Testis (tissue), 3 donors: ENCODE measurements around the gene ZNF837. TPM values are rescaled to one million over a fixed set of nuclear protein-coding genes. Genes with fewer than 3 reads are reported as not detected.

ENCODE experiments used
- DNase-seq: peaks from one replicate; pipeline ENCODE4 v3.0.0-alpha.2; 2019
- H3K27ac ChIP-seq, 2 donors: fragments of 200-600 bp; sonication (generic); one replicate each; pipeline ENCODE4 v1.5.1; 2019
- H3K27me3 ChIP-seq: fragments of 200-600 bp; sonication (generic); one replicate; pipeline ENCODE4 v1.5.1; 2019
- H3K36me3 ChIP-seq: fragments of 200-600 bp; sonication (generic); one replicate; pipeline ENCODE4 v1.5.1; 2017; ENCODE audit warnings: low read depth; ENCODE audit errors: missing control alignments
- H3K4me1 ChIP-seq: fragments of 200-600 bp; sonication (generic); one replicate; pipeline ENCODE4 v1.5.1; 2019
- H3K4me3 ChIP-seq, 2 donors: fragments of 200-600 bp; sonication (generic); one replicate each; pipeline ENCODE4 v1.5.1; 2017 to 2019
- H3K9me3 ChIP-seq: fragments of 200-600 bp; sonication (generic); one replicate; pipeline ENCODE4 v1.5.1; 2017
- POLR2A ChIP-seq: fragments of 450-650 bp; IDR thresholded peaks from one replicate; pipeline ENCODE4 v1.6.1; 2017; ENCODE audit warnings: antibody characterized with exemption, mild to moderate bottlenecking, moderate library complexity
- WGBS, 2 donors: methylation state at CpG; one replicate each; pipeline ENCODE4 v1.1.5; 2018; 5-methylcytosine and 5-hydroxymethylcytosine counted together
- intact Hi-C: fragments of 100-400 bp; cut with DNase I; formaldehyde crosslinking; loops from one replicate; pipeline ENCODE4 v1.15.1; 2023; ENCODE audit warnings: low total_unique reads
- microRNA-seq, 2 donors: library from miRNA; unstranded; fragments of <30 nt; microRNA quantifications; one replicate each; pipeline ENCODE4, GENCODE V29; 2016; ENCODE audit warnings: borderline number of aligned reads in 2 of 2, borderline replicate concordance in 1 of 2
- polyA plus RNA-seq: library from polyadenylated mRNA; stranded (reverse); fragments of 350-450 nt; fragmentation: Illumina TruSeq; extraction: RNeasy Lipid Tissue Mini Kit (QIAGEN cat#74804); gene quantifications from one replicate; pipeline ENCODE4 v1.2.3, GENCODE V29; 2014; ENCODE audit warnings: low read depth, low replicate concordance; ENCODE audit not compliant: insufficient read depth
- small RNA-seq, 2 donors: library from RNA; depleted of rRNA; stranded (forward); fragments of <200 nt; gene quantifications; one replicate each; pipeline ENCODE3, GENCODE V24; 2016
- total RNA-seq, 2 donors: library from RNA; depleted of rRNA; stranded (reverse); fragments of >200 nt; gene quantifications; one replicate each; pipeline ENCODE4 v1.2.3, GENCODE V29; 2016
- TF ChIP-seq, protein P1 (sequence below), 3 experiments: fragments of 450-650 bp in 2 of 3; fragments of 200-600 bp in 1 of 3; sonication (generic) in 1 of 3; IDR thresholded peaks; one replicate each; pipeline ENCODE4 v1.5.1; 2016 to 2019; ENCODE audit warnings: antibody characterized with exemption in 3 of 3, mild to moderate bottlenecking in 2 of 3, moderate library complexity in 1 of 3

ZNF837 gene
- total and polyA plus RNA-seq, 3 donors from 2014 or later, result 1.3 to 9.3 (median 6.2) TPM

DNA sequence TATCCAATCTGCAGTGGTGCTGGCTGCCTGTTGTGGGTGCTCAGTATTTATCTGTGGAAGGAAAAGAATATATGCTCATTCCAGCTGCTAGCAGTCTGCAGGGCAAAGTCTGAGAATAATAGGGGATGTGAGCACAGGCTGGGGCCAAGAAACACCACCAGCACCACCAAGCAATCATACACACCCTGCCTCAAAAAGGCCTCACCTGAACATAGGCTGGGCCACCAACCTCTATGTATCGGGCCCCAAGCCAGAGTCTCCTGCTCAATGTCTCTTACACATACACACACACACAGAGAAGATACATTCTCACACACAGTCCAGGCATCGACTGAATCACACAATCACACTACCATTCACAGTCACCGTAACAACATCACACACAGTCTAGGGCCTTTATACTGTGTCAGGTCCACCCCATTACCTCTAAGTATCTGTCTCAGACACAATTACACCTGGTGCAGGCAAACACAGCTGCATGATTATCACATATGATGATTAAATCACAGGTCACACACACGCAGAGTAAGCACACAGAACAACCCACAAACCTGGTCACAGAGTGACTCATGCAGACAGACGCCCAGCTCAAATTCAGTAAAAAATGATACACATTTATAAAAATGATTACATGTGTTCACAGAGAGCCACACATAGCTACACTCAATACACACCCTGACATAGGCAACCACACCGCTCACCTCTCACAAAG is 55.4 kb downstream of the ZNF837 start:
- H3K27ac ChIP-seq, result no peak overlapping the region
- peaks cover 15% of the 10 kb centered on the region for H3K4me1 ChIP-seq
- H3K4me3 ChIP-seq, result no peak overlapping the region
- WGBS, 2 donors, result 87 to 88% methylated on average over 6 of the region's 6 CpGs
- TF ChIP-seq, protein P1, sequence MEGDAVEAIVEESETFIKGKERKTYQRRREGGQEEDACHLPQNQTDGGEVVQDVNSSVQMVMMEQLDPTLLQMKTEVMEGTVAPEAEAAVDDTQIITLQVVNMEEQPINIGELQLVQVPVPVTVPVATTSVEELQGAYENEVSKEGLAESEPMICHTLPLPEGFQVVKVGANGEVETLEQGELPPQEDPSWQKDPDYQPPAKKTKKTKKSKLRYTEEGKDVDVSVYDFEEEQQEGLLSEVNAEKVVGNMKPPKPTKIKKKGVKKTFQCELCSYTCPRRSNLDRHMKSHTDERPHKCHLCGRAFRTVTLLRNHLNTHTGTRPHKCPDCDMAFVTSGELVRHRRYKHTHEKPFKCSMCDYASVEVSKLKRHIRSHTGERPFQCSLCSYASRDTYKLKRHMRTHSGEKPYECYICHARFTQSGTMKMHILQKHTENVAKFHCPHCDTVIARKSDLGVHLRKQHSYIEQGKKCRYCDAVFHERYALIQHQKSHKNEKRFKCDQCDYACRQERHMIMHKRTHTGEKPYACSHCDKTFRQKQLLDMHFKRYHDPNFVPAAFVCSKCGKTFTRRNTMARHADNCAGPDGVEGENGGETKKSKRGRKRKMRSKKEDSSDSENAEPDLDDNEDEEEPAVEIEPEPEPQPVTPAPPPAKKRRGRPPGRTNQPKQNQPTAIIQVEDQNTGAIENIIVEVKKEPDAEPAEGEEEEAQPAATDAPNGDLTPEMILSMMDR (IDR thresholded peaks at IDR 0.05), result no peak
- TF ChIP-seq POLR2A, result no peak
- H3K27me3 ChIP-seq, result no peaks in the 10 kb centered on the region
- H3K36me3 ChIP-seq, result no peaks in the 10 kb centered on the region
- intact Hi-C loops, result no loop called here
- no peak for DNase-seq
- no peaks in the 10 kb centered on the region for H3K9me3 ChIP-seq

DNA sequence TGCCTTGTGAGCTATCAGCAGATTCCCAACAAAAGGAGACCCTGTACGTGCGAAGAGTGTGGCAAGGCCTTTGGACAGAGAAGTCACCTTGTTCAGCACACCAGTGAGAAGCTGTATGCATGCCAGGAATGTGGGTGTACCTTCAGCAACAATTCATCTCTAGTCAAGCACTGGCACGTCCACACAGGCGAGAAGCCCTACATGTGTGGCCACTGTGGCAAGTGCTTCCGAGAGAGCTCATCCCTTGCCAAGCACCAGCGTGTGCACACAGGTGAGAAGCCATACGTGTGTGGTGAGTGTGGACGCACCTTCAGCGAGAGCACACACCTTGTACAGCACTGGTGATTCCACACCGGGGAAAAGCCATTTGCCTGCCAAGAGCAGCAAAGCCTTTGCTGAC is 61.6 kb downstream of the ZNF837 start:
- no peaks in the 10 kb centered on the region for H3K9me3 ChIP-seq
- 94 to 97% methylated on average over 10 of the region's 10 CpGs for WGBS, 2 donors
- no peaks in the 10 kb centered on the region for H3K36me3 ChIP-seq
- no peak overlapping the region for H3K27ac ChIP-seq
- no peak for DNase-seq
- H3K27me3 ChIP-seq, result no peaks in the 10 kb centered on the region
- TF ChIP-seq, protein P1 (IDR thresholded peaks at IDR 0.05), result no peak
- TF ChIP-seq POLR2A, result no peak
- intact Hi-C loops, result no loop called here
- no peak overlapping the region for H3K4me3 ChIP-seq
- H3K4me1 ChIP-seq, result no peaks in the 10 kb centered on the region

DNA sequence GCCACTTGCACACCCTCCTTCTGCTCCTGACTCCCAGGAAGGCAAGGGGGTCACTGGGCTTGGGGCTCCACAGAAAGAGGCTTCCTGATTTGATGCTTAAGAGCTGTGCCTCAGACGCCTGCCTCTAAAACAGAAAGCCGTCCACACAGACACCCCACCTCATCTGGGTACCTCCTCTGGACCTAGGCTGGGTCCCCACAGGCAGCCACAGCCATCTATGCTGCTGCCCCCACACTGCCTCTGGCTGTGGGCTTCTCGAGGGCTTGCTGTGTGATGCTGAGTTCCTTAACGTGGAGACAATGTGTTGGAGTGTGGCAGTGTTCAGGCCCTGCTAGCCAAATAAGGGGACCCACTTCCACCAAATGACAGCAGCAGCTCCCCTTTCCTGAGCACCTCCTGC is 62.5 kb downstream of the ZNF837 start:
- Histone ChIP-seq H3K4me1 (no peaks in the 10 kb centered on the region), H3K36me3 (no peaks in the 10 kb centered on the region), H3K9me3 (no peaks in the 10 kb centered on the region), H3K27ac (no peak overlapping the region), H3K27me3 (no peaks in the 10 kb centered on the region), H3K4me3 (no peak overlapping the region)
- WGBS, 2 donors, result 82 to 83% methylated on average over 2 to 4 of the region's 4 CpGs
- TF ChIP-seq POLR2A, result no peak
- TF ChIP-seq, protein P1 (IDR thresholded peaks at IDR 0.05), result no peak
- no peak for DNase-seq
- intact Hi-C loops, result no loop called here

Small RNA genes within 50 kb of the gene (microRNA-seq; reads per million reads assigned to microRNA genes)
- 0 reads per million in 2 donors for gene MIR4754
- gene MIR6806, result 0 to 0.69 reads per million in 2 donors

Small RNA genes within 50 kb of the gene (small RNA-seq; reads per million reads assigned to genes)
- 0 to 0.09 reads per million in 2 donors for gene MIR4754
- 0 reads per million in 2 donors for gene MIR6806
- 0 to 0.09 reads per million in 2 donors for gene RNA5SP473

Other genes starting within 250 kb of the ZNF837 start
- 10 to 100 TPM; 19.8 to 20.7 TPM for gene ZNF329, start 230.2 kb downstream of the ZNF837 start, total RNA-seq
- gene ZNF329, start 230.2 kb downstream of the ZNF837 start, polyA plus RNA-seq, result 24.2 TPM
- 10 to 100 TPM; 42.6 to 48.0 TPM for gene ZNF274, start 198.0 kb downstream of the ZNF837 start, total RNA-seq
- 34.2 TPM for gene ZNF274, start 198.0 kb downstream of the ZNF837 start, polyA plus RNA-seq
- gene ZNF544, start 152.1 kb downstream of the ZNF837 start, total RNA-seq, result 10 to 100 TPM; 92.2 to 93.9 TPM
- 45.8 TPM for gene ZNF544, start 152.1 kb downstream of the ZNF837 start, polyA plus RNA-seq
- 10 to 100 TPM in 1 of 2 donors, 1 to 10 TPM in 1; 9.6 to 10.4 TPM for gene ZNF8, start 102.1 kb downstream of the ZNF837 start, total RNA-seq
- gene ZNF8, start 102.1 kb downstream of the ZNF837 start, polyA plus RNA-seq, result 2.6 TPM
- gene ERVK3-1, start 75.7 kb downstream of the ZNF837 start, total RNA-seq, result 10 to 100 TPM; 48.9 to 58.5 TPM
- gene ERVK3-1, start 75.7 kb downstream of the ZNF837 start, polyA plus RNA-seq, result 34.0 TPM
- 1 to 10 TPM; 3.5 to 4.9 TPM for gene ZSCAN22, start 54.0 kb downstream of the ZNF837 start, total RNA-seq
- gene ZSCAN22, start 54.0 kb downstream of the ZNF837 start, polyA plus RNA-seq, result 2.4 TPM
- gene A1BG, start 27.5 kb downstream of the ZNF837 start, total RNA-seq, result 10 to 100 TPM in 1 of 2 donors, 1 to 10 TPM in 1; 3.5 to 13.1 TPM
- 4.5 TPM for gene A1BG, start 27.5 kb downstream of the ZNF837 start, polyA plus RNA-seq
- gene ZNF497, start 18.3 kb downstream of the ZNF837 start, total RNA-seq, result 10 to 100 TPM; 10.3 to 10.7 TPM
- gene ZNF497, start 18.3 kb downstream of the ZNF837 start, polyA plus RNA-seq, result 2.6 TPM
- gene RPS5, start 6.2 kb upstream of the ZNF837 start, total RNA-seq, result 1,000 to 10,000 TPM in 1 of 2 donors, 100 to 1,000 TPM in 1; 437 to 1,004 TPM
- 746 TPM for gene RPS5, start 6.2 kb upstream of the ZNF837 start, polyA plus RNA-seq
- not detected for gene RNF225, start 14.6 kb upstream of the ZNF837 start, total RNA-seq
- not detected for gene RNF225, start 14.6 kb upstream of the ZNF837 start, polyA plus RNA-seq
- gene ZNF584, start 27.6 kb upstream of the ZNF837 start, total RNA-seq, result 10 to 100 TPM; 22.1 to 33.9 TPM
- gene ZNF584, start 27.6 kb upstream of the ZNF837 start, polyA plus RNA-seq, result 10.4 TPM
- 10 to 100 TPM; 11.4 to 11.6 TPM for gene ZNF132, start 59.1 kb upstream of the ZNF837 start, total RNA-seq
- 5.5 TPM for gene ZNF132, start 59.1 kb upstream of the ZNF837 start, polyA plus RNA-seq
- 10 to 100 TPM in 1 of 2 donors, 1 to 10 TPM in 1; 8.5 to 15.8 TPM for gene ZNF324B, start 70.6 kb upstream of the ZNF837 start, total RNA-seq
- gene ZNF324B, start 70.6 kb upstream of the ZNF837 start, polyA plus RNA-seq, result 4.8 TPM
- 10 to 100 TPM; 23.2 to 24.8 TPM for gene ZNF324, start 86.0 kb upstream of the ZNF837 start, total RNA-seq
- 7.8 TPM for gene ZNF324, start 86.0 kb upstream of the ZNF837 start, polyA plus RNA-seq
- 10 to 100 TPM; 33.6 to 38.7 TPM for gene ZNF446, start 95.3 kb upstream of the ZNF837 start, total RNA-seq
- 24.3 TPM for gene ZNF446, start 95.3 kb upstream of the ZNF837 start, polyA plus RNA-seq
- gene SLC27A5, start 131.0 kb upstream of the ZNF837 start, total RNA-seq, result 10 to 100 TPM; 29.1 to 37.8 TPM
- gene SLC27A5, start 131.0 kb upstream of the ZNF837 start, polyA plus RNA-seq, result 63.6 TPM
- 10 to 100 TPM; 14.0 to 15.1 TPM for gene ZBTB45, start 138.8 kb upstream of the ZNF837 start, total RNA-seq
- gene ZBTB45, start 138.8 kb upstream of the ZNF837 start, polyA plus RNA-seq, result 6.9 TPM
- gene TRIM28, start 163.0 kb upstream of the ZNF837 start, total RNA-seq, result 100 to 1,000 TPM; 415 to 521 TPM
- gene TRIM28, start 163.0 kb upstream of the ZNF837 start, polyA plus RNA-seq, result 694 TPM
- 100 to 1,000 TPM; 115 to 126 TPM for gene CHMP2A, start 174.1 kb upstream of the ZNF837 start, total RNA-seq
- gene CHMP2A, start 174.1 kb upstream of the ZNF837 start, polyA plus RNA-seq, result 155 TPM
- 10 to 100 TPM; 65.0 to 65.2 TPM for gene UBE2M, start 177.6 kb upstream of the ZNF837 start, total RNA-seq
- gene UBE2M, start 177.6 kb upstream of the ZNF837 start, polyA plus RNA-seq, result 155 TPM
- 10 to 100 TPM; 55.8 to 56.1 TPM for gene MZF1, start 192.3 kb upstream of the ZNF837 start, total RNA-seq
- 23.9 TPM for gene MZF1, start 192.3 kb upstream of the ZNF837 start, polyA plus RNA-seq